RWPE1 (cell line): ENCODE data around the gene IL17C.
A peak's percentile ranks its signal among the peaks of the same experiment; 100 is the strongest.

Experiments
- CTCF ChIA-PET: fragments of 350-600 bp; sonication (Branson Sonifier 250); formaldehyde crosslinking; extraction: SDS; loops from one replicate; lab custom pipeline; 2021; lab: Yijun Ruan, JAX
- POLR2A ChIA-PET: fragments of 400-600 bp; formaldehyde crosslinking; extraction: SDS; loops from one replicate; lab custom pipeline; 2020; ENCODE audit warnings: antibody characterized with exemption; ENCODE audit not compliant: low non-redundant PET; lab: Yijun Ruan, JAX
- DNase-seq: peaks from one replicate; pipeline ENCODE4 v3.0.0; 2012; ENCODE audit warnings: low spot score
- H3K27ac ChIP-seq: fragments of 450-650 bp; 2 replicates; pipeline ENCODE4 v1.5.1; 2017
- TF ChIP-seq, protein P1 (sequence below): fragments of 450-650 bp; conservative IDR thresholded peaks from 2 replicates; pipeline ENCODE4 v1.5.1; 2017; ENCODE audit warnings: low read depth, mild to moderate bottlenecking

IL17C gene

DNA sequence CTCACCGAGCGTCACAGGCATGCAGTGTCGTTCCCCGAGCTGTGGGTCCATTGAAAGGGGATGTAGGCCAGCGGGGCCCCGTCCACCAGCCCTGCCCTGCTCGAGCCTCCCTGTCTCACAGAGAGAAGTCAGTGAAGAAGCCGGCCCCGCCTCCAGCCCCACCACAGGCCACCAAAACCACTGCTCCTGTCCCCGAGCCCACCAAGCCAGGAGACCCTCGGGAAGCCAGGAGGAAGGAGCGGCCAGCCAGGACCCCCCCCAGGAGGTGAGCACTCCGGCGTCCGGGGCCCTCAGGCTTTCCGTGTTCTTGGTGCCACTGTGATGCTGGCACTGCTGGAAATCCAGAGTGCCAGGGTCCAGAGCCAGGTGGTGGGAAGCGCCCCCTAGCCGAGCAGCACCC, 13.9 kb upstream of the IL17C start:
- DNase-seq: no peak
- TF ChIP-seq, protein P1, sequence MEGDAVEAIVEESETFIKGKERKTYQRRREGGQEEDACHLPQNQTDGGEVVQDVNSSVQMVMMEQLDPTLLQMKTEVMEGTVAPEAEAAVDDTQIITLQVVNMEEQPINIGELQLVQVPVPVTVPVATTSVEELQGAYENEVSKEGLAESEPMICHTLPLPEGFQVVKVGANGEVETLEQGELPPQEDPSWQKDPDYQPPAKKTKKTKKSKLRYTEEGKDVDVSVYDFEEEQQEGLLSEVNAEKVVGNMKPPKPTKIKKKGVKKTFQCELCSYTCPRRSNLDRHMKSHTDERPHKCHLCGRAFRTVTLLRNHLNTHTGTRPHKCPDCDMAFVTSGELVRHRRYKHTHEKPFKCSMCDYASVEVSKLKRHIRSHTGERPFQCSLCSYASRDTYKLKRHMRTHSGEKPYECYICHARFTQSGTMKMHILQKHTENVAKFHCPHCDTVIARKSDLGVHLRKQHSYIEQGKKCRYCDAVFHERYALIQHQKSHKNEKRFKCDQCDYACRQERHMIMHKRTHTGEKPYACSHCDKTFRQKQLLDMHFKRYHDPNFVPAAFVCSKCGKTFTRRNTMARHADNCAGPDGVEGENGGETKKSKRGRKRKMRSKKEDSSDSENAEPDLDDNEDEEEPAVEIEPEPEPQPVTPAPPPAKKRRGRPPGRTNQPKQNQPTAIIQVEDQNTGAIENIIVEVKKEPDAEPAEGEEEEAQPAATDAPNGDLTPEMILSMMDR: no peak
- no peak overlapping the region for H3K27ac ChIP-seq
- CTCF ChIA-PET: no interaction called here
- POLR2A ChIA-PET: no interaction called here

DNA sequence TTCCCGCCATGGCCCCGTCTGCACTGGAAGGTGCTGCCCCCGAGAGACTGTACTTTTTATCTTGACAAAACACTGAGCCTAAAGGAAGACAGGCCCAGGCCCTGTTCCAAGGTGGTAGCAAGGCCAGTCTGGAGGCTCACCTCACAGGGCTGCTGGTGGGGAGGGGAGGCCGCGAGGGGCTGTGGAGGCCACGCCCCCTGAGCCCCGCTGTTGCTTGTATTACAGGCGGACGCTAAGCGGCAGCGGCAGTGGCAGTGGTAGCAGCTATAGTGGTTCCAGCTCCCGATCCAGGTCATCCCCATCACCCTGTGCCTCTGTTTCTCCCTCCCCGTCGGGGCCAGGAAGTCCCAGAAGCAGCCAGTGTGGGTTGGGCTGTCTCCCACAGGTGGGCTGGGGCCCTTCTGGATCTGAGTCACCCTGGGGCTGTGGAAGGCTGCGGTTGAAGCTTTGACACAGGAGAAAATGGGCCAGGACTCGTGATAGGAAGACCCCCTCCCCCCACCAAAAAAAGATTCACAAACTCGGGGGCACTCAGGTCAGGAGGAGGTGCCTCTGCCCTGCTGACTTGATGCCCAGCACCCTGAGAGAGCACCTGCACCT, 13.3 kb upstream of the IL17C start:
- ChIA-PET CTCF (interaction anchor here (0.6 kb wide), 1 partner anchor 977 kb away, joined by 4 read pairs; no protein-coding TSS in a partner anchor), POLR2A (no interaction called here)
- H3K27ac ChIP-seq: no peak overlapping the region
- TF ChIP-seq, protein P1: no peak
- no peak for DNase-seq

GRCh38 chr16:88626646-88627045, 11.7 kb upstream of the IL17C start:
- TF ChIP-seq, protein P1: no peak
- no peak for DNase-seq
- CTCF ChIA-PET: interaction anchor here (1.2 kb wide), 1 partner anchor 174 kb away, joined by 4 read pairs; the partner anchor contains the start of gene ZFPM1
- POLR2A ChIA-PET: no interaction called here
- no peak overlapping the region for H3K27ac ChIP-seq

- TF ChIP-seq, protein P1: no peak
- ChIA-PET POLR2A (no interaction called here), CTCF (interaction anchor here (1.2 kb wide), 1 partner anchor 175 kb away, joined by 4 read pairs; the partner anchor contains the start of gene ZFPM1)
- peak overlapping the region; percentile 24; the same call in 1 of the 2 replicates for H3K27ac ChIP-seq
- DNase-seq: no peak
These were observed 10.6 kb upstream of the IL17C start for GRCh38 chr16:88627531-88628411.

DNA sequence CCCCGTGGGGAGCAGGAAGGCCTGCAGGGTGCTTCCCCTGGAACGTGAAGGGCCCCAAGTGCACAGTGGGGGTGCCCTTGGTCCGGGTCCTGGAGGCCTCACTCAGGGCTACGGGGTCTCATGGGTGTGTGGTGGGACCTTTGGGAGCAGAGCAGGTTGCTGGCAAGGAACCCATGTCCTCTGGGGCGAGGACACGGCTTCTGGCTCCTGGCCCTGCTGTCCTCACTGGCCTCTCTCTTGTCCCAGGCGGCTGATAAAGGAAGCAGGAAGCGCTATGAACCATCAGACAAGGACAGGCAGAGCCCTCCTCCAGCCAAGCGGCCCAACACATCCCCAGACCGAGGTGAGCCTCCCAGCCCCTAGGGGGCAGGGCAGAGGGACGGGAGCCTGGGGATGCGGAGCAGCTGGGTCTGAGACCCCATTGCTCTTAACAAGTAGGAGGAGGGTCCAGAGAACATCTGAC, 9.8 kb upstream of the IL17C start:
- ChIA-PET CTCF (no interaction called here), POLR2A (no interaction called here)
- TF ChIP-seq, protein P1: peak; percentile 25; the same call in 1 of the 2 replicates
- H3K27ac ChIP-seq: peak overlapping the region; percentile 24
- no peak for DNase-seq

DNA sequence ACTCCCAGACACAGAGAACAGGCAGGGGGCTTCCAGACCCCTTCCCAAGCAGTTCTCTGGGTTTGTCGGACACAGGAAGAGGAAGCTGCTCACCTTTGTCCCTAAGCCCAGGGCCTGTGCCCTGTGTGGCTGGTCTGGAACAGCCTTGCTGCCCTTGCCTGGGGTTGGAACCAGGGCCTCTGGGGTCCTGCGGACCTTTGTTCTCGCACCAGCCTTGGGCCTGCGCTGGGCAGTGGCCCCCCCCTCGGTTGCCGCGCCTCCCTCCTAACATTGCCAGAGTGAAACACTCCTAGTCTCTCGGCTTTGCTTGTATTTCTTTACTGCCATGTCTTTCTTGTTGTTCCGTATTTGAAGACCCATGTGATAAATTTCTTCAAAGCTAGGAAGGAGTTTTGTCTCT, 8.5 kb upstream of the IL17C start:
- H3K27ac ChIP-seq: peak overlapping the region; percentile 24; the same call in 1 of the 2 replicates
- CTCF ChIA-PET: no interaction called here

More for the DNA sequence above, 8.5 kb upstream of the IL17C start:
- DNase-seq: no peak
- TF ChIP-seq, protein P1: no peak
- POLR2A ChIA-PET: no interaction called here
